HG03457 (cell line): ENCODE results near the gene MYH16.
"Not testable (repeated sequence)": the region's sequence is repeated elsewhere in the genome, so short reads cannot be mapped to it uniquely, and the experiment has no call there.

Source experiments
- ATAC-seq: cut with Tn5 transposase; IDR thresholded peaks from one replicate; pipeline ENCODE4 v1.9.1; 2021; ENCODE audit warnings: moderate number of reproducible peaks; ENCODE audit not compliant: unreplicated experiment

The MYH16 gene

GRCh38 chr7:99301496-99301895 is 28.9 kb downstream of the MYH16 start:
- no peak for ATAC-seq

- ATAC-seq = no peak
These were observed 33.0 kb downstream of the MYH16 start for GRCh38 chr7:99305473-99306260.

- ATAC-seq = no peak
These were observed 35.9 kb downstream of the MYH16 start for GRCh38 chr7:99308461-99309074.

- ATAC-seq = no peak
These were observed 36.5 kb downstream of the MYH16 start for GRCh38 chr7:99309111-99309510.

- ATAC-seq = no peak
These were observed 37.4 kb downstream of the MYH16 start for GRCh38 chr7:99310004-99310403.

- ATAC-seq = no peak
These were observed 39.1 kb downstream of the MYH16 start for GRCh38 chr7:99311702-99312101.

- no peak for ATAC-seq
These were observed 39.9 kb downstream of the MYH16 start for GRCh38 chr7:99312316-99313203.

- no peak for ATAC-seq
These were observed 40.5 kb downstream of the MYH16 start for GRCh38 chr7:99313204-99313573.

- ATAC-seq = no peak
These were observed 41.9 kb downstream of the MYH16 start for GRCh38 chr7:99314504-99314903.

- ATAC-seq = no peak
These were observed 47.7 kb downstream of the MYH16 start for GRCh38 chr7:99320371-99320770.

GRCh38 chr7:99322659-99323058 is 50.0 kb downstream of the MYH16 start:
- not testable (repeated sequence) for ATAC-seq

GRCh38 chr7:99324559-99324958 is 51.9 kb downstream of the MYH16 start:
- ATAC-seq = no peak

- no peak for ATAC-seq
These were observed 52.4 kb downstream of the MYH16 start for GRCh38 chr7:99325001-99325493.

GRCh38 chr7:99325592-99326407 is 53.2 kb downstream of the MYH16 start, which contains the start of gene ARPC1A:
TSS of gene ARPC1A (plus strand) at chr7:99325898. CDS start at chr7:99333354, 7,456 bp downstream.
- ATAC-seq = peak; percentile 64

GRCh38 chr7:99326408-99326782 is 53.8 kb downstream of the MYH16 start:
- no peak for ATAC-seq

GRCh38 chr7:99330314-99330961 is 57.8 kb downstream of the MYH16 start:
- ATAC-seq = not testable (repeated sequence)

GRCh38 chr7:99331002-99331401 is 58.4 kb downstream of the MYH16 start:
- no peak for ATAC-seq

GRCh38 chr7:99339595-99339994 is 67.0 kb downstream of the MYH16 start:
- ATAC-seq = no peak

GRCh38 chr7:99340659-99341058 is 68.0 kb downstream of the MYH16 start:
- no peak for ATAC-seq

GRCh38 chr7:99344061-99344647 is 71.5 kb downstream of the MYH16 start:
- no peak for ATAC-seq
